ENCODE results near the gene COL9A2.

The COL9A2 gene

GRCh38 chr1:40256401-40257084 lies 60.5 kb downstream of the COL9A2 start:
- DNase-seq, result no peak

GRCh38 chr1:40255231-40255630 lies 61.9 kb downstream of the COL9A2 start:
- no peak for DNase-seq

DNA sequence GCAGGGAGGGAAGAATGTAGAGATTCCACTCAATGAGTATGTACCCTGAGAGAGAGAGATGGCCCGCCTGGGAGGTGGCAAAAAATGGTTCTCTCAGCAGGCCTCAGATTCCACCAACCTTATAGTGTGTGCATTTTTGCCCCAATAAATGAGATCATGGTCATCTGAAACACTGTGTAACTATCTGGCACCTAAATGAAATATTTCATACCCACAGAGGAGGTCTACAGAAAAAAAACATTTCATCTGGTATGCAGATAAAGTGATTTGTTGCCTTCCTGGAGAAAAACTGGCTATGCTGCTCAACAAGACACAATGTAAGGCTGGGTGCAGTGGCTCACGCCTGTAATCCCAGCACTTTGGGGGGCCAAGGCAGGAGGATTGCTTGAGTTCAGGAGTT lies 64.5 kb downstream of the COL9A2 start:
- no peak for DNase-seq

- DNase-seq, result no peak
Observed at GRCh38 chr1:40251456-40251855, 65.6 kb downstream of the COL9A2 start.

All from T-helper 9 cell (primary cell).